Measurements from ENCODE around the gene BRD3. TPM values are rescaled to one million over a fixed set of nuclear protein-coding genes. Genes with fewer than 3 reads are reported as not detected.
"Not testable (repeated sequence)": the region's sequence is repeated elsewhere in the genome, so short reads cannot be mapped to it uniquely, and the experiment has no call there.

BRD3 gene
- total RNA-seq, 4 donors from 2014 or later, result 61.6 to 70.8 (median 65.3) TPM

DNA sequence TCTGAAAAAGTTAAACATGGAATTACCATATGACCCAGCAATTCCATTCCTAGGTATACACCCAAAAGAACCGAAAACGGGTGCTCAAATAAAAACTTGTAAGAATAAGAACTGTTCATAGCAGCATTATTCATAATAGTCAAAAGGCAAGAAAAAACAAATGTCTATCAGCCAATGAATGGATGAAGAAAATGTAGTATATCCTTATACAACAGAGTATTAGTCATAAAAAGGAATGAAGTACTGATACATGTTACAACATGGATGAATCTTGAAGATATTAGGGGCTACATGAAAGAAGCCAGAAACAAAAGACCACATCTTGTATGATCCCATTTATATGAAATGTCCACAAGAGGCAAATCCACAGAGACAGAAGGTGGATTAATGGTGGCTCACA lies 15.6 kb upstream of the BRD3 start:
- H3K4me3 ChIP-seq, result no peak overlapping the region
- WGBS, 2 donors, result 78 to 85% methylated on average over 2 of the region's 2 CpGs
- no peak for DNase-seq (ENCODE audit: low spot score in 2 of 2)
- no peaks in the 10 kb centered on the region for H3K36me3 ChIP-seq
- H3K27me3 ChIP-seq, result no peaks in the 10 kb centered on the region
- TF ChIP-seq POLR2A (IDR thresholded peaks at IDR 0.05) (no peak), EP300 (IDR thresholded peaks at IDR 0.05) (no peak)
- TF ChIP-seq, protein P1, sequence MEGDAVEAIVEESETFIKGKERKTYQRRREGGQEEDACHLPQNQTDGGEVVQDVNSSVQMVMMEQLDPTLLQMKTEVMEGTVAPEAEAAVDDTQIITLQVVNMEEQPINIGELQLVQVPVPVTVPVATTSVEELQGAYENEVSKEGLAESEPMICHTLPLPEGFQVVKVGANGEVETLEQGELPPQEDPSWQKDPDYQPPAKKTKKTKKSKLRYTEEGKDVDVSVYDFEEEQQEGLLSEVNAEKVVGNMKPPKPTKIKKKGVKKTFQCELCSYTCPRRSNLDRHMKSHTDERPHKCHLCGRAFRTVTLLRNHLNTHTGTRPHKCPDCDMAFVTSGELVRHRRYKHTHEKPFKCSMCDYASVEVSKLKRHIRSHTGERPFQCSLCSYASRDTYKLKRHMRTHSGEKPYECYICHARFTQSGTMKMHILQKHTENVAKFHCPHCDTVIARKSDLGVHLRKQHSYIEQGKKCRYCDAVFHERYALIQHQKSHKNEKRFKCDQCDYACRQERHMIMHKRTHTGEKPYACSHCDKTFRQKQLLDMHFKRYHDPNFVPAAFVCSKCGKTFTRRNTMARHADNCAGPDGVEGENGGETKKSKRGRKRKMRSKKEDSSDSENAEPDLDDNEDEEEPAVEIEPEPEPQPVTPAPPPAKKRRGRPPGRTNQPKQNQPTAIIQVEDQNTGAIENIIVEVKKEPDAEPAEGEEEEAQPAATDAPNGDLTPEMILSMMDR (IDR thresholded peaks at IDR 0.05), result no peak
- H3K27ac ChIP-seq, result no peak overlapping the region
- H3K4me1 ChIP-seq, result no peaks in the 10 kb centered on the region
- H3K9me3 ChIP-seq, result peaks cover 0 to 27% (median 0%) of the 10 kb centered on the region in 4 donors

DNA sequence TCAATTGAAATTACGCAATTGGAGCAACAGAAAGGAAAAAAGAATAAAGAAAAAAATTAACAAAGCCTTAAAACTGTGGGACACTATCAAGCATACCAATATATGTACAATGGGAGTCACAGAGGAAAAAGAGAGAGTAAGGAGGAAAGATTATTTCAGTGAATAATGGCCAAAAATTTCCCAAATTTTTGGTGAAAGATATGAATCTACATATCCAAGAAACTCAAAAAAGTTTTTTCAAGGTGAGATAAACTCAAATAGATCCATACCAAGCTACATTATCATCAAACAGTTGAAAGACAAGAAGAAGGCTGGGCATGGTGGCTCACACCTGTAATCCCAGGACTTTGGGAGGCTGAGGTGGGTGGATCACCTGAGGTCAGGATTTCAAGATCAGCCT lies 8.8 kb upstream of the BRD3 start:
- Histone ChIP-seq H3K4me3 (no peak overlapping the region), H3K36me3 (no peaks in the 10 kb centered on the region), H3K9me3 (peaks cover 0 to 45% (median 3%) of the 10 kb centered on the region in 4 donors), H3K4me1 (no peaks in the 10 kb centered on the region), H3K27me3 (no peaks in the 10 kb centered on the region), H3K27ac (no peak overlapping the region)
- 0 to 32% methylated on average over 1 of the region's 1 CpG for WGBS, 2 donors
- TF ChIP-seq, protein P1 (IDR thresholded peaks at IDR 0.05), result no peak
- TF ChIP-seq EP300 (IDR thresholded peaks at IDR 0.05) (no peak), POLR2A (IDR thresholded peaks at IDR 0.05) (no peak)
- no peak for DNase-seq (ENCODE audit: low spot score in 2 of 2)

DNA sequence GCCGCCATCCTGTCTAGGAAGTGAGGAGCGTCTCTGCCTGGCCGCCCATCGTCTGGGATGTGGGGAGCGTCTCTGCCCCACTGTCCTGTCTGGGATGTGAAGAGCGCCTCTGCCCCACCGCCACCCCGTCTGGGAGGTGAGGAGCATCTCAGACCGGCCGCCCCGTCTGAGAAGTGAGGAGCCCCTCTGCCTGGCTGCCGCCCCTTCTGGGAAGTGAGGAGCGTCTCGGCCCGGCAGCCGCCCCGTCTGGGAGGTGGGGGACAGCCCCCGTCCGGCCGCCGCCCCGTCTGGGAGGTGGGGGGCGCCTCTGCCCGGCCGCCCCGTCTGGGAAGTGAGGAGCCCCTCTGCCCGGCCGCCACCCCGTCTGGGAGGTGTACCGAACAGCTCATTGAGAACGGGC lies 7.9 kb upstream of the BRD3 start:
- H3K4me1 ChIP-seq; H3K27ac ChIP-seq; H3K4me3 ChIP-seq; H3K36me3 ChIP-seq; H3K27me3 ChIP-seq; DNase-seq (ENCODE audit: low spot score in 2 of 2): not testable (repeated sequence)
- H3K9me3 ChIP-seq, result peaks cover 0 to 45% (median 3%) of the 10 kb centered on the region in 4 donors
- WGBS, 2 donors, result 96 to 97% methylated on average over 10 to 26 of the region's 31 CpGs

DNA sequence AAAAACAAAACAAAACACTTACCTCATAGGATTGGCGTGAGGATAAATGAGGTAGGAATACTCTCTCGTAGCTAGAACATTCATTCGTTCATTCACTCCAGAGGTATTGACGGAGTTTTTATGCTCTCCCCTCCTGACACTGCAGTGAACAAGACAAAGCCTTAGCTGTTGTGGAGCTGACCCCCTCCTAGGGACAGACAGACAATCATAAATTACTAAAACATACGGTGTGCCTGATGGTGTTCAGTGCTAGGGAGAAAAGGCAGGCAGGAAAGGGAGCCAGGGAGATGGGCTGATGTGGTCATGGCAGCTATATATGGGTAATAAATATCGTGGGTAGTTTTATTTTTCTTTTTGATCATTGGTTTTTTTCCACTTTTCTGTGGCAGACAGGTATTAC lies 5.7 kb upstream of the BRD3 start:
- WGBS, 2 donors, result 40 to 48% methylated on average over 6 of the region's 6 CpGs

DNA sequence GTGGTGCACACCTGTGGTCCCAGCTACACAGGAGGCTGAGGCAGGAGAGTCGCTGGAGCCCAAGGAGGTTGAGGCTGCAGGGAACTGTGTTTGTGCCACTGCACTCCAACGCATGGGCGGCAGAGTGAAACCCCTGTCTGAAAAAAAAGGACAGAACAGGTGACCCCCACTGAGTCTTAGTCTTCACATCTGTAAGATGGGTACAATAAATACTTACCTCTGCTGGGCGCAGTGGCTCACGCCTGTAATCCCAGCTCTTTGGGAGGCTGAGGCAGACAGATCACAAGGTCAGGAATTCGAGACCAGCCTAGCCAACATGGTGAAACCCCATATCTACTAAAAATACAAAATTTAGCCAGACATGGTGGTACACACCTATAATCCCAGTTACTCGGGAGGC lies 4.9 kb upstream of the BRD3 start:
- peaks cover 0 to 20% (median 3%) of the 10 kb centered on the region in 4 donors for H3K9me3 ChIP-seq
- not testable (repeated sequence) for H3K4me3 ChIP-seq; H3K27me3 ChIP-seq; H3K27ac ChIP-seq; H3K36me3 ChIP-seq; H3K4me1 ChIP-seq; DNase-seq (ENCODE audit: low spot score in 2 of 2)
- WGBS, 2 donors, result 80 to 90% methylated on average over 7 of the region's 7 CpGs

More for the DNA sequence above, 5.7 kb upstream of the BRD3 start:
- TF ChIP-seq EP300 (IDR thresholded peaks at IDR 0.05) (no peak), POLR2A (IDR thresholded peaks at IDR 0.05) (no peak)
- TF ChIP-seq, protein P1 (IDR thresholded peaks at IDR 0.05), result no peak
- Histone ChIP-seq H3K4me3 (no peak overlapping the region), H3K9me3 (peaks cover 0 to 27% (median 3%) of the 10 kb centered on the region in 4 donors), H3K4me1 (peaks cover 0 to 5% (median 0%) of the 10 kb centered on the region in 4 donors), H3K27me3 (no peaks in the 10 kb centered on the region), H3K27ac (no peak overlapping the region), H3K36me3 (no peaks in the 10 kb centered on the region)
- no peak for DNase-seq (ENCODE audit: low spot score in 2 of 2)

DNA sequence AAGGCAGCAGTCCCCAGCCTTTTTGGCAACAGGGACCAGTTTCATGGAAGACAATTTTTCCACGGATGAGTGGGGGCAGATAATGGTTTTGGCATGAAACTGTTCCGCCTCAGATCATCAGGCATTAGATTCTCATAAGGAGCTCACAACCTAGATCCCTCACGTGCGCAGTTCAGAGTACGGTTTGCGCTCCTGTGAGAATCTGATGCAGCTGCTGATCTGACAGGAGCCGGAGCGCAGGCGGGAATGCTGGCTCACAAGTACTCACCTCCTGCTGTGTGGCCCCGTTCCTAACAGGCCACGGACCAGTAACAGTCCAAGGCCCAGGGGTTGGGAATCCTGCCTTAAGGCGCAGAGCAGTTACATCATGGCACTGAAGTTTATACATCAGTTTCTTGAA lies 3.3 kb upstream of the BRD3 start:
- no peak overlapping the region for H3K27ac ChIP-seq
- H3K4me1 ChIP-seq, result peaks cover 0 to 11% (median 1%) of the 10 kb centered on the region in 4 donors
- H3K36me3 ChIP-seq, result no peaks in the 10 kb centered on the region
- DNase-seq (ENCODE audit: low spot score in 2 of 2), result no peak
- H3K4me3 ChIP-seq, result no peak overlapping the region
- no peak for TF ChIP-seq EP300 (IDR thresholded peaks at IDR 0.05)
- TF ChIP-seq, protein P1 (IDR thresholded peaks at IDR 0.05), result no peak
- TF ChIP-seq POLR2A (IDR thresholded peaks at IDR 0.05), result no peak
- no peaks in the 10 kb centered on the region for H3K27me3 ChIP-seq
- peaks cover 0 to 5% (median 0%) of the 10 kb centered on the region in 4 donors for H3K9me3 ChIP-seq
- 82 to 90% methylated on average over 12 of the region's 12 CpGs for WGBS, 2 donors

Data from tibial nerve (tissue), 4 donors.